GM10847 (cell line): ENCODE measurements around the gene TOMM70.

Source experiments
- POLR2A ChIP-seq: IDR thresholded peaks from 2 replicates; pipeline ENCODE4 v1.6.1; 2011; ENCODE audit not compliant: insufficient read length; ENCODE audit errors: extremely low read depth

The TOMM70 gene

GRCh38 chr3:100395679-100396431 is 5.0 kb downstream of the TOMM70 start:
- no peak for TF ChIP-seq POLR2A

GRCh38 chr3:100389025-100389424 is 11.9 kb downstream of the TOMM70 start:
- TF ChIP-seq POLR2A: no peak

GRCh38 chr3:100386437-100387074 is 14.3 kb downstream of the TOMM70 start:
- no peak for TF ChIP-seq POLR2A

- no peak for TF ChIP-seq POLR2A
These were observed 16.0 kb downstream of the TOMM70 start for GRCh38 chr3:100384733-100385525.

GRCh38 chr3:100376301-100376700 is 24.6 kb downstream of the TOMM70 start:
- TF ChIP-seq POLR2A: no peak

- no peak for TF ChIP-seq POLR2A
These were observed 26.4 kb downstream of the TOMM70 start for GRCh38 chr3:100374521-100374920.

- TF ChIP-seq POLR2A: no peak
These were observed 30.1 kb downstream of the TOMM70 start for GRCh38 chr3:100370756-100371155.

- TF ChIP-seq POLR2A: no peak
These were observed 32.4 kb downstream of the TOMM70 start for GRCh38 chr3:100368441-100368840.

- TF ChIP-seq POLR2A: no peak
These were observed 34.5 kb downstream of the TOMM70 start for GRCh38 chr3:100366424-100366823.

- no peak for TF ChIP-seq POLR2A
These were observed 36.5 kb downstream of the TOMM70 start for GRCh38 chr3:100364421-100364820.

- TF ChIP-seq POLR2A: no peak
These were observed 39.0 kb downstream of the TOMM70 start for GRCh38 chr3:100361897-100362296.

GRCh38 chr3:100360757-100361496 is 40.0 kb downstream of the TOMM70 start:
- TF ChIP-seq POLR2A: no peak

GRCh38 chr3:100359035-100359434 is 41.9 kb downstream of the TOMM70 start:
- TF ChIP-seq POLR2A: no peak

GRCh38 chr3:100358413-100358812 is 42.5 kb downstream of the TOMM70 start:
- TF ChIP-seq POLR2A: no peak

GRCh38 chr3:100354850-100355249 is 46.0 kb downstream of the TOMM70 start:
- no peak for TF ChIP-seq POLR2A
